GM18861 (cell line): Measurements from ENCODE around the gene PTPRC.

Experiments
- ATAC-seq: cut with Tn5 transposase; IDR thresholded peaks from one replicate; pipeline ENCODE4 v1.9.1; 2021; ENCODE audit not compliant: unreplicated experiment

Gene PTPRC

DNA sequence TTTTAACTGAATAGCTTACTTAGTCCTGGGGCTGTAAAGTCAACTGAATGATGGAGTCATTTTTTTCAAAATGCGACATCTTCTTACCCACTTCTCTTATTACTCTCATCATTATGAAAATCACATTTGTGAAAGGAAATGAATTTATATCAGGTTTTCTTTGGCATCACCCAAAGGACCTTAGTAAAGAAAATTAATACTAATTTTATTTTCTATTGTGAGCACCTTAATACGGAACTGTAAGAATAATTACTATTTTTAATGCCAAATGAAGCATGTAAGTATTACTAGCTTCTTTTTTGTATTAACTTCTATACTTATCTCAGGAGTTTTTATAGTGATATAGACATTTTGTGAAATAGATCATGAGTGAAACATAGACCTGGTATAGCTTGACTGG, 30.9 kb downstream of the PTPRC start:
- no peak for ATAC-seq

DNA sequence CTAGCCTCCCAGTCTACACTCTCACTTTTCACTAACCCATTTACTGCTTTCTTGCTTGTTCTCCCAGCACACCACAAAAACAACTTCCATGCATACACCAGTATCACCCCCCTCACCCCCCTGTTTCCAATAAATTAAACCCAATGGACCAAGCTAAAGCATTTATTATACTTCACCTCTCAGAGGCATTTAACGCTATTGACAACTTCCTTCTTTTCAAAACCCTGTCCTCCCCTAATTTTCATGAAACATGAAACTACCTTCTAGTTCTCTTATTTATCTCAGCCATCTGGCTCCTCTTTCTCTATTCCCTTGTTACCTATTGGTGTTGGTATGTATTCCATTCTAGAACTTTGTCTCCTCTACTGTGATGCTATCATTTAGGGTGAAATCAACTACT, 32.3 kb downstream of the PTPRC start:
- ATAC-seq = no peak

GRCh38 chr1:198672124-198672523, 33.3 kb downstream of the PTPRC start:
- ATAC-seq = no peak

- ATAC-seq = no peak
Observed at GRCh38 chr1:198674009-198674408, 35.2 kb downstream of the PTPRC start.

GRCh38 chr1:198676253-198676652, 37.4 kb downstream of the PTPRC start:
- ATAC-seq = no peak

DNA sequence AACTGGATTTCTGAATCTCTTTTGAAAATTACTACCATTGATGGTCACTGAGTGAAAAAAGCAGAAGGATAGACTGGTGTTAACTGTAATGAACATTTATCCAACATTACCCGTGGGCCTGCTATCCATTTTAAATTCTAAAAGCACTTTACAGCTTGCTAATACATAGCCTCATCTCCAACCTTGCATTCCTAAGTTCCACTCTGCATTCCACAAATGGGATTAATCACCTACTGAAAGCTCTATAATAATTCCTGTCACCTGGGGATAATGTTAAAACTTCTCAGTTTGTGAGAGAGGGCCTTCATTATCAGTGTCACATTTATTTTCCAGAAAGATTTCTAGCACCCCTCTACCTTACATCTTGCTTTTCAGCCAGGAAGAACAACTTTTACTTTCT, 38.2 kb downstream of the PTPRC start:
- no peak for ATAC-seq

DNA sequence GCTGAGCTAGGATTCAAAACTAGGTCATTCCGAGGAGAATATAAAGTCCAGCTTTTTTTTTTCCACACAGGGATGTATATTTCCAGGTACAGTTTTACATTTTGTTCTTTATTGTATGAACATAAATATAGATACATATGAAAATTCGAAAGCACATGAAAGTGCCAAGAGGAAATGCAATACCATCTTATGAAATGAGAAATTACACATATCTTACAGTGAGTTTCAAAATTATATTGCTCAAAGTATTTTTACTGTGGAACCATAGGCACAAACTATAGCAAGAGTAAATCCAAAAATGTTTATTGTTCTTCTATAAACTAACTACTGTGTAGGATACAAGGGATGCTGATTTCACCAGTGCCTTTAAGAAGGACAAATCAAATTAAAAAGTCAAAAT, 39.0 kb downstream of the PTPRC start:
- ATAC-seq = no peak

- no peak for ATAC-seq
Observed at GRCh38 chr1:198678301-198678836, 39.5 kb downstream of the PTPRC start.

DNA sequence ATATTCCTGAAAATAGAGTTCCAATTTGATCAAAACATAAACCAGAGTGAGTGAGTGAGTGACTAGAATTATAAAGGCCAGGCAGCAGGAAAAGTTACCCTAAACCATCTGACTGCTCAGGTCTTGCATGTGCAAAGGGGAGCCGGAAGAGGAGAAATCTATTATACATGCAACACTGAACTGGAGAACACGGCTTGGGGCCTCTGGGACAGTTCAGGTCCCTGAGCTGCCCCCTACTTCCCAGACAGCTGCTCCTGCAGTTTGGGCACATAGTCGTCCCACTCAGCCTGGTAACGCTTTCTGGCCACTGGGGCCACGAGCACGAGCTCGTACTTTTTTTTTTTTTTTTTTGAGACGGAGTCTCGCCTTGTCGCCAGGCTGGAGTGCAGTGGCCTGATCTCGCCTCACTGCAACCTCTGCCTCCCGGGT, 40.1 kb downstream of the PTPRC start:
- ATAC-seq = peak; percentile 27

GRCh38 chr1:198679535-198680173, 40.8 kb downstream of the PTPRC start:
- ATAC-seq = no peak

- no peak for ATAC-seq
Observed at GRCh38 chr1:198680174-198680875, 41.5 kb downstream of the PTPRC start.

DNA sequence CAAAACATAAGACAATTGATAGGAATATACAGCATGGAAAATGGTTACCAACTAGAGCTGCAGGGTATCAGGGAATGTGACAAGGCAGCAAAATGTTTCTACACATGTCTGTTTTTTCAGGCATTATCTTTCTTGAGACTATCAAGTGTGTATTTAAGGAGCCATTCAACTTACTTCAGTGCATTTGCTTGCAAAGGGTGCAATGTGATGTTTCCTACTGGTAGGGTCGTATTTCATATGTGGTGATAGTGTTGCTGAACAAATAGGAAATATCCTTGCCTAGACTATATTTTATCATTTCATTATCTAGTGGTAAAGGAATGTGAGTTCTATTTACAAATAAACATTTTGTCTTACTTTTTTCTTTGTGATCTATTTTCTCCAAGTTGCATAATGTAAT, 42.4 kb downstream of the PTPRC start:
- ATAC-seq = no peak

DNA sequence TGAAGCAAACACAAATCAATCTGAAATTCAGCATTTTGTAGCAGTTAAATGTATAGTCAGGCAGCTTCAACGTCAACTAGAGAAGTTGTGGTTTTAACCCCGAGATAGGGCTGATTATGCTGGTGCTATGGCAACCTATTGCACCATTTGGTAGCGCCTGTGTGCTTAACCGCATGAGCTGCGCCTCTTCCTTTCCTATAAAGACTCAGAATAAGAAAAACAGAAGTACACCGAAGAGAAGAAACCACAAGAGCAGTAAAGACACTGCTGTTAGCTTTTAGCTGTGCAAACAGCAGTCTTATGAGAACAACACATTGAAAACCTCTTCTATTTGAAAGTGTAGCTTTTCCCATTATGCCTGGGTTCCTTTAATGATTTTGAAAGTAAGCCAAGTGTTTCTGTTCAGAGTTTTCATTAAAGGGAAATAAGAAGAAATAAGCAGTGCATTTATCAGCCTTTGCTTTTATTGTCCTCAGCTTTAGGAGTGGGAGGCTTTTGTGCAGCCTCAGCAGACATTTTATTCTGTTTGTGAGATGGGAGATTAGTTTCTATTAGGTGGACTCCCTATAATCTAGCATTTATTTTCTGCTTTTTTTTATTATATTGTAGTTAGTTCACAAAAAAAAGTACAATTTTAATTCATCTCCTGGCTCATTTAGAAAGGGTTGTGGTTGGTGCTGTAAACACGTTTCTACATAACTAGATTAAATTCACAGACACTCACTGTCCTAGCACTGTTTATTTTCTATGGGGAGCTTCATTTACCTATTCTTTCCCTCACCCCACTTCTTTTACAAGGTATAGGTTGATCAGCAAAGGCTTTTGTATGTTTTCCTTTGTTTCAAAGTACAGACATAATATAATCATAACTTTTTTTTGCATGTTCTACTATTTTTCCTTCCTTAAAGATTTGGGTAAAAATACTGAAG, 43.3 kb downstream of the PTPRC start:
- peak; percentile 92 for ATAC-seq

- no peak for ATAC-seq
Observed at GRCh38 chr1:198682850-198683249, 44.0 kb downstream of the PTPRC start.

DNA sequence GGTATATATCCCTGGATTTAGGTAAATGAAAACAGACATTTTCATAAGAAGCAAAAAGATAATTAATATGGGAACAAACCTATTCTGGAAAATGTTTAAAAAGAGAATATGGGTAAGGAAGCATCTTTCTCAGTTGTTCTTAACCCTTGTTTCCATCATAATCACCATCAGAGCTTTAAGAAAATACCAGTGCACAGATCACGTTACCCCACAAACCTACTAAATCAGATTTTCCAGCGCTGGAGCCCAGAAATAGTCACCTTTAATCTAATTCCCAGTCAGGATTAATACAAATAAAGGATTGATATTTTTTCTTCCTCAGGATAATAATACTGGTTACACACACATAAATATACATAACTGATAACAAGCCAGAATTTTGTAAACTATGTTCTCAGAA, 44.6 kb downstream of the PTPRC start:
- no peak for ATAC-seq

- no peak for ATAC-seq
Observed at GRCh38 chr1:198686069-198686728, 47.4 kb downstream of the PTPRC start.

- no peak for ATAC-seq
Observed at GRCh38 chr1:198687429-198687828, 48.6 kb downstream of the PTPRC start.

- no peak for ATAC-seq
Observed at GRCh38 chr1:198691063-198691462, 52.2 kb downstream of the PTPRC start.

DNA sequence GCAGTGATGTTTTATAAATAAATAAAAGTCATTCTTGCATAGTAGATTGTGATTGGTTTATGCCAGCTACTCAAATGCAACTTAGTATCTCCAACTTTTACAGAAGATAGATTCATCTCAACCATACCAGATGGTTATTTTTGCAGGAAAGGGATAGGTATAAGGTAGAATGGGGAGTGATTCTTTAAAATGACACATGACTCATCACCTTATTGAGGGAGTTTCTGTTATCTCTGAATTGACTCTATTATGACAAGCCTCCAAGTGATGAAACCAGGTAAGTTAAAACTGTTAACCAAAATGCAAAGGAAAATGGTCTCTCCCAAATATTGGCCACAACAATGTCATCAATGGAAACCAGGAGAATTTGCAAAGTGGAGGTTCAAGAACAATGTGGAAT, 54.5 kb downstream of the PTPRC start:
- ATAC-seq = no peak

- no peak for ATAC-seq
Observed at GRCh38 chr1:198694542-198694941, 55.7 kb downstream of the PTPRC start.

- ATAC-seq = peak; percentile 67
Observed at GRCh38 chr1:198696211-198696610, 57.4 kb downstream of the PTPRC start.
